BE2C (cell line): ENCODE data around the gene LBHD2.

Experiments used
- DNase-seq: peaks from one replicate; pipeline ENCODE4 v3.0.0-alpha.2; 2020
- H3K27me3 ChIP-seq: fragments of 250-450 bp; sonication (Bioruptor Pico); 2 replicates; pipeline ENCODE4 v1.5.1; 2020; ENCODE audit warnings: mild to moderate bottlenecking
- H3K36me3 ChIP-seq: fragments of 250-450 bp; sonication (Bioruptor Pico); 2 replicates; pipeline ENCODE4 v1.5.1; 2020; ENCODE audit warnings: mild to moderate bottlenecking
- H3K4me1 ChIP-seq: fragments of 250-450 bp; sonication (Bioruptor Pico); 2 replicates; pipeline ENCODE4 v1.5.1; 2020
- H3K4me3 ChIP-seq: 2 replicates; pipeline ENCODE4 v1.5.1; 2011; ENCODE audit warnings: low read depth, low read length
- H3K9me3 ChIP-seq: fragments of 250-450 bp; sonication (Bioruptor Pico); 2 replicates; pipeline ENCODE4 v1.5.1; 2020
- CTCF ChIP-seq: IDR thresholded peaks from 2 replicates; pipeline ENCODE4 v1.5.1; 2012; ENCODE audit warnings: mild to moderate bottlenecking, low read depth, low read length

Gene LBHD2

DNA sequence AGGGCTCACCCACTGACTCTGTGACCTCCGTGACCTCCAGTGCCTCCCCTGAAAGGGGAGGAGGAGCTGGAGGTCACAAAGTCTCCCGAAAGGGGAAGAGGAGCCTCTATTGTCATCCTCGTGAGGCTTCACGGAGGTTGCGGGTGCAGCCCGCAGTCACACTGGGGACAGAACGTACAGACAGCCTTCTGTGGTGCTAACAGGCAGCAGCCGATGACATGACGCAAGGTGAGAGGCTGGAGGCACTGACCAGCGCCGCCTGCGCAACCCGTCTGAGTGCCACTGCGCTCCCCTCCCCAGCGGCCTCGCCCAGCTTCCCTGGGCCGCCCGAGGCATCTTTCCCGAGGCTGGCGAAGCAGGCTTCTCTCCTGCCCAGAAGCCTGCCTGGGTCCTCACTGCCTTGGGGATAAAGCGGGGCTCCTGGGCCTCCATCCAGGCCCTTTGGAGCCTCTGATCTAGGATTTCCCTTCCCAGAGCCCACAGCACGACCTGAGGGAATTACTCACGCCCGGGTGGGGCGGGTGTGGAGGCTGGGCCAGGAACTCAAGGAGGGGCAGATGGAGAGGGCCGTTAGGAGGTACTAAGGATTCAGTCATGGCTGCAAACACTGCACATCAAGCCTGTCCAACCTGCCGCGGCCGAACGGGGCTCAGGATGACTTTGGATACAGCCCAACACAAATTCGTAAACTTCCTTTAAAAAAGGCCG, 12.3 kb upstream of the LBHD2 start:
- Histone ChIP-seq H3K4me1 (no peaks in the 10 kb centered on the region), H3K9me3 (no peaks in the 10 kb centered on the region), H3K27me3 (no peaks in the 10 kb centered on the region), H3K36me3 (no peaks in the 10 kb centered on the region), H3K4me3 (no peak overlapping the region)
- TF ChIP-seq CTCF = no peak
- DNase-seq = no peak

DNA sequence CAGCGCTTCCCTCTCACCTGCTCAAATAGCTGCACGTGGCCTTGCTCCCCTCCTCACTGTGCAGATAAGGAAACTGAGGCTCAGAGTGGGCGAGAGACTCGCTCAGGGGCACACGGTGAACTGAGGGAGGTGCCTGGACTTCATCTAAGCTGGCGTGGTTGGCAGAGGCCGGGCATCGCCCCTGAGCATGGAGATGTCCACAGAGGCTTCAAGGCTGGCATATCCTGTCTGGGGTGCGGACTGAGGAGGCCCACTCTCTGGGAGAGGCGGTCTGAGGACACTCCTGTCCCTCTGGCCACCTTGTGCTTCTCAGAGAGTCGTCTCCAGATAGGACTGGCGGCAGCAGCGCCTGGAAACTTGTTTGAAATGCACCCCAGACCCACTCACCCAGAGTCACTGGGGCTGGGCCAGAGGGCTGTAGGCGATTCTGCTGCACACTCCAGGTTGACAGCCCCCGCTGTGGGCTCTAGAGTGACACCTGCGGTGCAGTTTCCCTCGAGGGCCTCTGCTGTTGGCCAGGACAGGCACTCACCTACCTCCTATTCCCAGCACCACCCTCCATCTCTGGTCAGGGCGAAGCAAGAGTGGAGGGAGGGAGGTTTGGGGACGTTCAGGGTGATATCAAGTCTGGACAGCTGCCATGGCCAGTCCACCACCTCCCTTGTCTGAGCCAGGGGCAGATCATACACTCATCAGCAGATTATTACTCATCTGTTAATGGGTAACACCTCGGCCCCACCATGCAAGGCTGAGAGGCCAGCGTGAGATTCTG, 11.2 kb upstream of the LBHD2 start:
- Histone ChIP-seq H3K4me1 (no peaks in the 10 kb centered on the region), H3K36me3 (no peaks in the 10 kb centered on the region), H3K27me3 (no peaks in the 10 kb centered on the region), H3K4me3 (no peak overlapping the region), H3K9me3 (no peaks in the 10 kb centered on the region)
- DNase-seq = no peak
- TF ChIP-seq CTCF = no peak

- DNase-seq = no peak
- TF ChIP-seq CTCF = no peak
- H3K36me3 ChIP-seq = no peaks in the 10 kb centered on the region
- no peak overlapping the region for H3K4me3 ChIP-seq
- H3K27me3 ChIP-seq = no peaks in the 10 kb centered on the region
- no peaks in the 10 kb centered on the region for H3K9me3 ChIP-seq
- no peaks in the 10 kb centered on the region for H3K4me1 ChIP-seq
Observed at GRCh38 chr14:103073367-103073875, 10.6 kb upstream of the LBHD2 start.

DNA sequence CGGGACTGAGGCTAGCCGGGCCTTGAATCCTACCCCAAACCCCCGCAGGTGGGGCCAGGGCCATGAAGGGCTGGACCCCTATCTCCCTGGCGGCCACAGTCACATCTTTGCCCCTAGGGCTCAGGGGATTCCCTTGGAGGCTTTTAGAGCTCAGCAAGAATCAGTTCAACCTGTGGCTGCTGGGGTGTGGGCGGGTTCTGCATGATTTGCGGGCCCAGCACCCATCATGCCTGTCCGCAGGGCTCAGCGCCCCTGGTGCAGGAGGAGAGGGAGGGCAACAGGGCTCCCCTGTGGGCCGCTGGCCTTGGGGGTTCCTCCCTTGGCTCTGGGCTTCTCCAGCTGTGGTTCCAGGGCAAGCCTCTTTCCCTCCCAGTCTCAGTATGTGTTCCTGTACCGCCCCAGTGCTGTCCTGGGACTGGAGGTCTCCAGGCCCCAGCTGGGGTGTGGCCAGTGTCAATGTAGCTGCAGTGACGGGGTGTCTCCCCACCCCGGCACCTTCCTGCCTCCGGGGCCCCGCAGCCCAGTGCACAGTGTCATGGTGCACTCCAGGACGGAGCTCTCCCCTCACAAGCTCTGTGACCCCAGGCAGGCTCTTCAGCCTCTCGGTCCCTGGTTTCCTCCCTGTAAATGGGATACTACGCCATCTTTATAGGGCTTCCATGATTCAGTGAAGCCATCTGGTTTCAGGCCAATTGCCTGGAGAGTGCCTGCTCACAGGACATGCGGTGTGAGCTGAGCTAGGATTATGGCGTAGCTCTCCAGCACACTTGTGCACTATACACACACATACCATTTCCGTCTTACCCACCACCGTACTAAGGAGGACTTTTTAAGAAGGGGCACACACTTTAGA, 9.9 kb upstream of the LBHD2 start:
- Histone ChIP-seq H3K9me3 (no peaks in the 10 kb centered on the region), H3K4me3 (no peak overlapping the region), H3K27me3 (no peaks in the 10 kb centered on the region), H3K36me3 (no peaks in the 10 kb centered on the region), H3K4me1 (no peaks in the 10 kb centered on the region)
- TF ChIP-seq CTCF = no peak
- peak; percentile 12 for DNase-seq

GRCh38 chr14:103074729-103075367, 9.2 kb upstream of the LBHD2 start:
- Histone ChIP-seq H3K4me1 (no peaks in the 10 kb centered on the region), H3K4me3 (peak overlapping the region; percentile 46; the same call in 1 of the 2 replicates)

More at GRCh38 chr14:103074729-103075367, 9.2 kb upstream of the LBHD2 start:
- Histone ChIP-seq H3K9me3 (no peaks in the 10 kb centered on the region), H3K36me3 (no peaks in the 10 kb centered on the region), H3K27me3 (no peaks in the 10 kb centered on the region; the same call in 1 of the 2 replicates)
- peak; percentile 29 for DNase-seq
- no peak for TF ChIP-seq CTCF
